ENCODE measurements around the gene CHAT. TPM values are rescaled to one million over a fixed set of nuclear protein-coding genes. Genes with fewer than 3 reads are reported as not detected.

Gene CHAT
- total RNA-seq, 5 donors from 2014 or later (not counting 1 experiment from before 2014, with no cell fraction given), result not detected

GRCh38 chr10:49653273-49653929, 39.6 kb downstream of the CHAT start:
- Histone ChIP-seq H3K9me3 (no peaks in the 10 kb centered on the region), H3K36me3 (ENCODE audit: control insufficient read depth in 2 of 2, extremely low read depth in 1 of 2, insufficient read depth in 1 of 2, low read length in 1 of 2) (no peaks in the 10 kb centered on the region), H3K4me1 (ENCODE audit: control insufficient read depth in 1 of 2, extremely low read depth in 1 of 2, insufficient read depth in 2 of 2, low read length in 2 of 2) (peaks cover 0 to 10% of the 10 kb centered on the region in 2 experiments), H3K4me3 (ENCODE audit: control insufficient read depth in 1 of 2, extremely low read depth in 1 of 2, low read length in 1 of 2) (no peak overlapping the region), H3K27me3 (replicated peaks in 1 of 2; ENCODE audit: control insufficient read depth in 2 of 2, extremely low read depth in 1 of 2, insufficient read depth in 2 of 2, low read length in 1 of 2) (peaks cover 0 to 41% of the 10 kb centered on the region in 2 experiments), H3K27ac (ENCODE audit: low read length) (no peak overlapping the region)
- H3K27ac Mint-ChIP-seq, result no peak overlapping the region
- CTCF ChIA-PET, result interaction anchor here in 1 of 2 donors (0.6 kb wide), 1 partner anchor 133 kb away, joined by 3 read pairs; no protein-coding TSS in a partner anchor
- DNase-seq, result no peak
- POLR2A ChIA-PET, result no interaction called here
- H3K36me3 Mint-ChIP-seq, result no peaks in the 10 kb centered on the region
- 77% methylated on average over 10 of the region's 11 CpGs for WGBS (ENCODE audit: insufficient coverage)
- ATAC-seq (replicated peaks in 1 of 4), result no peak
- peaks cover 16 to 19% of the 10 kb centered on the region in 2 donors for H3K27me3 Mint-ChIP-seq
- no peak overlapping the region for H3K4me3 Mint-ChIP-seq
- peaks cover 11 to 16% (median 12%) of the 10 kb centered on the region in 3 donors for H3K4me1 Mint-ChIP-seq
- H3K9me3 Mint-ChIP-seq, result peaks cover 0 to 6% (median 5%) of the 10 kb centered on the region in 3 donors

- H3K9me3 ChIP-seq, result no peaks in the 10 kb centered on the region
- H3K27ac Mint-ChIP-seq, result no peak overlapping the region
- no peak for ATAC-seq (replicated peaks in 1 of 4)
- H3K4me1 ChIP-seq (ENCODE audit: control insufficient read depth in 1 of 2, extremely low read depth in 1 of 2, insufficient read depth in 2 of 2, low read length in 2 of 2), result peaks cover 0 to 8% of the 10 kb centered on the region in 2 experiments
- peaks cover 6 to 11% (median 10%) of the 10 kb centered on the region in 3 donors for H3K9me3 Mint-ChIP-seq
- DNase-seq, result no peak
- no peaks in the 10 kb centered on the region for H3K36me3 ChIP-seq (ENCODE audit: control insufficient read depth in 2 of 2, extremely low read depth in 1 of 2, insufficient read depth in 1 of 2, low read length in 1 of 2)
- WGBS (ENCODE audit: insufficient coverage), result 71% methylated on average over 1 of the region's 5 CpGs
- peaks cover 7 to 13% (median 8%) of the 10 kb centered on the region in 3 donors for H3K4me1 Mint-ChIP-seq
- no peak overlapping the region for H3K4me3 ChIP-seq (ENCODE audit: control insufficient read depth in 1 of 2, extremely low read depth in 1 of 2, low read length in 1 of 2)
- ChIA-PET POLR2A (no interaction called here), CTCF (no interaction called here)
- no peak overlapping the region for H3K4me3 Mint-ChIP-seq
- peaks cover 0 to 41% of the 10 kb centered on the region in 2 experiments for H3K27me3 ChIP-seq (replicated peaks in 1 of 2; ENCODE audit: control insufficient read depth in 2 of 2, extremely low read depth in 1 of 2, insufficient read depth in 2 of 2, low read length in 1 of 2)
- no peak overlapping the region for H3K27ac ChIP-seq (ENCODE audit: low read length)
- peaks cover 12 to 15% of the 10 kb centered on the region in 2 donors for H3K27me3 Mint-ChIP-seq
- no peaks in the 10 kb centered on the region for H3K36me3 Mint-ChIP-seq
Measured at GRCh38 chr10:49654036-49654693, 40.3 kb downstream of the CHAT start.

GRCh38 chr10:49655099-49655498, 41.3 kb downstream of the CHAT start:
- H3K9me3 Mint-ChIP-seq, result peaks cover 13 to 17% (median 16%) of the 10 kb centered on the region in 3 donors
- Histone ChIP-seq H3K9me3 (no peaks in the 10 kb centered on the region), H3K27me3 (replicated peaks in 1 of 2; ENCODE audit: control insufficient read depth in 2 of 2, extremely low read depth in 1 of 2, insufficient read depth in 2 of 2, low read length in 1 of 2) (peaks cover 0 to 41% of the 10 kb centered on the region in 2 experiments), H3K4me1 (ENCODE audit: control insufficient read depth in 1 of 2, extremely low read depth in 1 of 2, insufficient read depth in 2 of 2, low read length in 2 of 2) (peaks cover 0 to under 1% of the 10 kb centered on the region in 2 experiments), H3K4me3 (ENCODE audit: control insufficient read depth in 1 of 2, extremely low read depth in 1 of 2, low read length in 1 of 2) (no peak overlapping the region), H3K36me3 (ENCODE audit: control insufficient read depth in 2 of 2, extremely low read depth in 1 of 2, insufficient read depth in 1 of 2, low read length in 1 of 2) (no peaks in the 10 kb centered on the region), H3K27ac (ENCODE audit: low read length) (no peak overlapping the region)
- CTCF ChIA-PET, result no interaction called here
- no peaks in the 10 kb centered on the region for H3K36me3 Mint-ChIP-seq
- ATAC-seq (replicated peaks in 1 of 4) (no peak), DNase-seq (no peak)
- POLR2A ChIA-PET, result no interaction called here
- H3K4me1 Mint-ChIP-seq, result peaks cover under 1 to 4% (median 2%) of the 10 kb centered on the region in 3 donors
- H3K4me3 Mint-ChIP-seq, result no peak overlapping the region
- 78% methylated on average over 18 of the region's 18 CpGs for WGBS (ENCODE audit: insufficient coverage)
- no peak overlapping the region for H3K27ac Mint-ChIP-seq
- H3K27me3 Mint-ChIP-seq, result peaks cover 12 to 14% of the 10 kb centered on the region in 2 donors

- ChIA-PET CTCF (no interaction called here), POLR2A (no interaction called here)
- H3K4me3 Mint-ChIP-seq, result no peak overlapping the region
- peaks cover 13 to 17% (median 16%) of the 10 kb centered on the region in 3 donors for H3K9me3 Mint-ChIP-seq
- H3K27ac Mint-ChIP-seq, result no peak overlapping the region
- H3K4me1 ChIP-seq (ENCODE audit: control insufficient read depth in 1 of 2, extremely low read depth in 1 of 2, insufficient read depth in 2 of 2, low read length in 2 of 2), result no peaks in the 10 kb centered on the region
- H3K27me3 Mint-ChIP-seq, result peaks cover 12 to 14% of the 10 kb centered on the region in 2 donors
- no peaks in the 10 kb centered on the region for H3K36me3 ChIP-seq (ENCODE audit: control insufficient read depth in 2 of 2, extremely low read depth in 1 of 2, insufficient read depth in 1 of 2, low read length in 1 of 2)
- H3K36me3 Mint-ChIP-seq, result no peaks in the 10 kb centered on the region
- DNase-seq, result no peak
- H3K4me1 Mint-ChIP-seq, result no peaks in the 10 kb centered on the region
- peaks cover 0 to 29% of the 10 kb centered on the region in 2 experiments for H3K27me3 ChIP-seq (replicated peaks in 1 of 2; ENCODE audit: control insufficient read depth in 2 of 2, extremely low read depth in 1 of 2, insufficient read depth in 2 of 2, low read length in 1 of 2)
- no peak overlapping the region for H3K4me3 ChIP-seq (ENCODE audit: control insufficient read depth in 1 of 2, extremely low read depth in 1 of 2, low read length in 1 of 2)
- 87% methylated on average over 3 of the region's 9 CpGs for WGBS (ENCODE audit: insufficient coverage)
- H3K9me3 ChIP-seq, result no peaks in the 10 kb centered on the region
- no peak overlapping the region for H3K27ac ChIP-seq (ENCODE audit: low read length)
- ATAC-seq (replicated peaks in 1 of 4), result no peak
Measured at GRCh38 chr10:49656845-49657493, 43.1 kb downstream of the CHAT start.

GRCh38 chr10:49657606-49658005, 43.8 kb downstream of the CHAT start:
- no peak for ATAC-seq (replicated peaks in 1 of 4)
- peaks cover 8 to 10% of the 10 kb centered on the region in 2 donors for H3K27me3 Mint-ChIP-seq
- no peaks in the 10 kb centered on the region for H3K36me3 Mint-ChIP-seq
- peaks cover 13 to 17% (median 16%) of the 10 kb centered on the region in 3 donors for H3K9me3 Mint-ChIP-seq
- H3K4me1 Mint-ChIP-seq, result no peaks in the 10 kb centered on the region
- no peak overlapping the region for H3K4me3 Mint-ChIP-seq
- no peak overlapping the region for H3K27ac Mint-ChIP-seq
- no CpG with 5 or more reads among the region's 1 CpG for WGBS (ENCODE audit: insufficient coverage)
- no peaks in the 10 kb centered on the region for H3K9me3 ChIP-seq
- no peak for DNase-seq
- POLR2A ChIA-PET, result no interaction called here
- H3K27me3 ChIP-seq (replicated peaks in 1 of 2; ENCODE audit: control insufficient read depth in 2 of 2, extremely low read depth in 1 of 2, insufficient read depth in 2 of 2, low read length in 1 of 2), result peaks cover 0 to 26% of the 10 kb centered on the region in 2 experiments
- no peaks in the 10 kb centered on the region for H3K4me1 ChIP-seq (ENCODE audit: control insufficient read depth in 1 of 2, extremely low read depth in 1 of 2, insufficient read depth in 2 of 2, low read length in 2 of 2)
- H3K4me3 ChIP-seq (ENCODE audit: control insufficient read depth in 1 of 2, extremely low read depth in 1 of 2, low read length in 1 of 2), result no peak overlapping the region
- H3K36me3 ChIP-seq (ENCODE audit: control insufficient read depth in 2 of 2, extremely low read depth in 1 of 2, insufficient read depth in 1 of 2, low read length in 1 of 2), result no peaks in the 10 kb centered on the region
- CTCF ChIA-PET, result no interaction called here
- no peak overlapping the region for H3K27ac ChIP-seq (ENCODE audit: low read length)

- H3K36me3 ChIP-seq (ENCODE audit: control insufficient read depth in 2 of 2, extremely low read depth in 1 of 2, insufficient read depth in 1 of 2, low read length in 1 of 2), result no peaks in the 10 kb centered on the region
- H3K27me3 Mint-ChIP-seq, result peaks cover 4 to 11% of the 10 kb centered on the region in 2 donors
- ChIA-PET POLR2A (no interaction called here), CTCF (no interaction called here)
- 70% methylated on average over 5 of the region's 8 CpGs for WGBS (ENCODE audit: insufficient coverage)
- H3K27ac ChIP-seq (ENCODE audit: low read length), result no peak overlapping the region
- H3K9me3 ChIP-seq, result no peaks in the 10 kb centered on the region
- peaks cover 0 to 12% of the 10 kb centered on the region in 2 experiments for H3K27me3 ChIP-seq (replicated peaks in 1 of 2; ENCODE audit: control insufficient read depth in 2 of 2, extremely low read depth in 1 of 2, insufficient read depth in 2 of 2, low read length in 1 of 2)
- H3K4me3 ChIP-seq (ENCODE audit: control insufficient read depth in 1 of 2, extremely low read depth in 1 of 2, low read length in 1 of 2), result no peak overlapping the region
- no peaks in the 10 kb centered on the region for H3K4me1 Mint-ChIP-seq
- no peak overlapping the region for H3K4me3 Mint-ChIP-seq
- no peak for ATAC-seq (replicated peaks in 1 of 4)
- DNase-seq, result no peak
- no peaks in the 10 kb centered on the region for H3K4me1 ChIP-seq (ENCODE audit: control insufficient read depth in 1 of 2, extremely low read depth in 1 of 2, insufficient read depth in 2 of 2, low read length in 2 of 2)
- no peak overlapping the region for H3K27ac Mint-ChIP-seq
- H3K36me3 Mint-ChIP-seq, result no peaks in the 10 kb centered on the region
- peaks cover 13 to 17% (median 16%) of the 10 kb centered on the region in 3 donors for H3K9me3 Mint-ChIP-seq
Measured at GRCh38 chr10:49661140-49661856, 47.5 kb downstream of the CHAT start.

Measured in T-cell (primary cell).